ENCODE data around the gene DNAJB6. TPM values are rescaled to one million over a fixed set of nuclear protein-coding genes. Genes with fewer than 3 reads are reported as not detected.

Gene DNAJB6
- total RNA-seq, 1 experiment from 2014 or later: 82.5 TPM

GRCh38 chr7:157366722-157367121 is 29.9 kb downstream of the DNAJB6 start:
- no peak overlapping the region for H3K4me3 ChIP-seq (replicated peaks in 1 of 2; ENCODE audit: low read depth in 1 of 2, low read length in 2 of 2)
- H3K79me2 ChIP-seq (ENCODE audit: insufficient read depth, low read length): peaks cover 90% of the 10 kb centered on the region
- H3K36me3 ChIP-seq (ENCODE audit: control insufficient read depth in 1 of 2, insufficient read depth in 2 of 2, low read length in 2 of 2): peaks cover 45 to 66% of the 10 kb centered on the region in 2 experiments
- H3K4me2 ChIP-seq (ENCODE audit: low read length): no peak overlapping the region
- H3K27ac ChIP-seq (ENCODE audit: low read depth, low read length): no peak overlapping the region
- TF ChIP-seq YY1 (IDR thresholded peaks at IDR 0.05; ENCODE audit: extremely low read depth, insufficient replicate concordance, low read depth, low read length) (no peak), CBX3 (IDR thresholded peaks at IDR 0.05; ENCODE audit: low read depth) (no peak), CEBPB (IDR thresholded peaks at IDR 0.05; ENCODE audit: low read depth) (no peak), FOSL1 (IDR thresholded peaks at IDR 0.05; ENCODE audit: low read depth) (no peak), EZH2 (IDR thresholded peaks at IDR 0.05) (no peak), POLR2A (IDR thresholded peaks at IDR 0.05; ENCODE audit: borderline replicate concordance, extremely low read depth, insufficient read depth, insufficient read length) (no peak), ZBTB33 (IDR thresholded peaks at IDR 0.05; ENCODE audit: extremely low read depth, insufficient replicate concordance, low read length) (no peak), EGR1 (IDR thresholded peaks at IDR 0.05; ENCODE audit: low read depth) (no peak), SRF (IDR thresholded peaks at IDR 0.05; ENCODE audit: low read depth) (no peak)
- H3K9me3 ChIP-seq (ENCODE audit: control insufficient read depth in 1 of 2, insufficient read depth in 1 of 2, low read depth in 1 of 2, low read length in 2 of 2): no peaks in the 10 kb centered on the region
- 0 out of 2 replicates have a peak, but pooled peaks cover 8% of the 10 kb centered on the region for H4K20me1 ChIP-seq (ENCODE audit: insufficient read depth)
- H3K9ac ChIP-seq (ENCODE audit: low read length): no peak overlapping the region
- DNase-seq (ENCODE audit: low read depth, low spot score): no peak
- H2AFZ ChIP-seq (ENCODE audit: low read depth, low read length, poor library complexity, severe bottlenecking): no peak overlapping the region
- no TSS peak for BruUV-seq (replicated peaks)
- intact Hi-C loops (cut with micrococcal nuclease): no loop called here
- H3K4me1 ChIP-seq (ENCODE audit: control insufficient read depth in 1 of 2, insufficient read depth in 2 of 2, low read length in 2 of 2): no peaks in the 10 kb centered on the region
- ATAC-seq: no peak
- no peaks in the 10 kb centered on the region for H3K9me2 ChIP-seq (ENCODE audit: insufficient read depth)
- ChIA-PET POLR2A (no interaction called here), CTCF (no interaction called here), RAD21 (ENCODE audit: low non-redundant PET in 1 of 2, low total read pairs in 2 of 2, uncharacterized antibody in 2 of 2, unreplicated experiment in 2 of 2) (no interaction called here)
- H3K27me3 ChIP-seq (ENCODE audit: insufficient read depth, low read length): no peaks in the 10 kb centered on the region

- ChIA-PET CTCF (no interaction called here), RAD21 (ENCODE audit: low non-redundant PET in 1 of 2, low total read pairs in 2 of 2, uncharacterized antibody in 2 of 2, unreplicated experiment in 2 of 2) (no interaction called here)
- TF ChIP-seq SIN3A (IDR thresholded peaks at IDR 0.05; ENCODE audit: low read depth) (no peak), JUND (IDR thresholded peaks at IDR 0.05) (no peak), ZBTB33 (IDR thresholded peaks at IDR 0.05; ENCODE audit: extremely low read depth, insufficient replicate concordance, low read length) (no peak)
These were observed 32.2 kb downstream of the DNAJB6 start for GRCh38 chr7:157368955-157369354.

More at GRCh38 chr7:157368955-157369354, 32.2 kb downstream of the DNAJB6 start:
- Histone ChIP-seq H3K79me2 (ENCODE audit: insufficient read depth, low read length) (peaks cover 90% of the 10 kb centered on the region), H3K9me2 (ENCODE audit: insufficient read depth) (no peaks in the 10 kb centered on the region), H4K20me1 (ENCODE audit: insufficient read depth) (0 out of 2 replicates have a peak, but pooled peaks cover 3% of the 10 kb centered on the region), H3K27ac (ENCODE audit: low read depth, low read length) (no peak overlapping the region), H3K36me3 (ENCODE audit: control insufficient read depth in 1 of 2, insufficient read depth in 2 of 2, low read length in 2 of 2) (peaks cover 38 to 51% of the 10 kb centered on the region in 2 experiments), H3K4me3 (replicated peaks in 1 of 2; ENCODE audit: low read depth in 1 of 2, low read length in 2 of 2) (no peak overlapping the region), H3K27me3 (ENCODE audit: insufficient read depth, low read length) (no peaks in the 10 kb centered on the region), H3K4me1 (ENCODE audit: control insufficient read depth in 1 of 2, insufficient read depth in 2 of 2, low read length in 2 of 2) (no peaks in the 10 kb centered on the region), H3K4me2 (ENCODE audit: low read length) (no peak overlapping the region), H3K9me3 (ENCODE audit: control insufficient read depth in 1 of 2, insufficient read depth in 1 of 2, low read depth in 1 of 2, low read length in 2 of 2) (no peaks in the 10 kb centered on the region), H3K9ac (ENCODE audit: low read length) (no peak overlapping the region), H2AFZ (ENCODE audit: low read depth, low read length, poor library complexity, severe bottlenecking) (no peak overlapping the region)
- ATAC-seq (no peak), DNase-seq (ENCODE audit: low read depth, low spot score) (no peak)
- no TSS peak for BruUV-seq (replicated peaks)
- intact Hi-C loops (cut with micrococcal nuclease): no loop called here
- POLR2A ChIA-PET: no interaction called here
